HUDEP-2 (cell line): ENCODE results near the gene PNN.
A peak's percentile ranks its signal among the peaks of the same experiment; 100 is the strongest.

Experiments used
- DNase-seq, 76 experiments: peaks; one replicate each; lab custom pipeline; 2025; ENCODE audit not compliant: unreplicated experiment in 76 of 76; lab: John Stamatoyannopoulos, UW

PNN gene

DNA sequence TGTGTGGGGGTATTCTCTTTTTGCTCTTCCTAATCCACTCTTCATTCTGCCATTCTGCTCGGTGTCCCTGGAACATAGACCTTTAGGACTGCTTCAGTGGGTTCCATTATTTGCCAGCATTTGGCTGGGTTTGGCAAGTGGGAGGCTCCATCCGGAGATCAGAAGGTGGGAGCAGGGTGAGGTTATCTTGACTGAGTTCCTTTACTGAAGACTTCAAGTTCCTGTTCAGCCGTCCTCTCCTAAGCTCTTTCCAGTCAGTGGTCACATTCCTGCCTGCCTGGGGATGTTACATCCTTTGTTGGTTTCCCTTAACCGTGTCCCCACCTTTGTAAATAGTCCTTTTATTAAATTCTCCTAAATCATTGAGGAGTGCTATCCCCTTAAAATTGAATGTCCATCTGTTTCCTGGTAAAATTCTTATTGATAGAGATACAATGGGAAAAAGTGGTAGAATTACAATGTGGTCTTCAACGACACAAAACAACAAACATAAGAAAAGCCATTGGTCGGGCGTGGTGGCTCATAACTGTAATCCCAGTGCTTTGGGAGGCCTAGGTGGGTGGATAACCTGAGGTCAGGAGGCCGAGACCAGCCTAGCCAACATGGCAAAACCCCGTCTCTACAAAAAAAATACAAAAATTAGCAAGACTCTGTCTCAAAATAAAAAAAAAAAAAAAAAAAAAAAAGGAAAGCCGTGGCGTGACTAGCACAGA lies 53.6 kb downstream of the PNN start:
- DNase-seq = no peak

- no peak for DNase-seq
Observed at GRCh38 chr14:39229222-39229543, 54.1 kb downstream of the PNN start.

GRCh38 chr14:39229601-39230110 lies 54.6 kb downstream of the PNN start:
- no peak for DNase-seq

DNA sequence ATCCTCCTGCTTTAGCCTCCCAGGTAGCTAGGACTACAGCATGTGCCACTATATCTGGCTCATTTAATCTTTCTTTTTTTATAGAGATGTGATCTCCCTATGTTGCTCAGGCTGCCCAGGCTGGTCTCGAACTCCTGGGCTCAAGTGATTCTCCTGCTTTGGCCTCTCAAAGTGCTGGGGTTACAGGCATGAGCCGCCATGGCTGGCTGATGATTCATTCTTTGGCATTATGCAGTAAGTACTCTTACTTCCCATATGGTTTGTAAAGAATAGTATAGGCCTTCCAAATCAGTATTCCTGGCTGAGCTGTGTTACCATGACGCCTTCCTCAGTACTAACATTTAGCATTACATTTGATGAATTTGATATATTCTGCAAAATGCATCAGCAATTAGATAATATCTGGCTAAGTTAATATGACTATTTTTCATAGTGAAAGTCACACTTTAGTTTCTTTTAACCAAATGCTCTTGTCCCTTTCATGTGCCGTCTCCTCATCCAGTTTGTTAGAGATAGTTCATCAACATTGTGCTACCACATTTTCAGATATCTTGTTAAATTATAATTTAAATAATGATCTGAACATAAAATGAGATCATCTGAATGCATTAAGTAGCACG lies 55.5 kb downstream of the PNN start:
- no peak for DNase-seq

- peak in 39 of 76 experiments; percentile 1 to 66 (median 12) for DNase-seq
Observed at GRCh38 chr14:39231751-39232553, 56.9 kb downstream of the PNN start.
